Esophagus muscularis mucosa (tissue), 4 donors: ENCODE data around the gene FBXL4. TPM values are rescaled to one million over a fixed set of nuclear protein-coding genes. Genes with fewer than 3 reads are reported as not detected.

Experiments
- DNase-seq: peaks from one replicate; pipeline ENCODE4 v3.0.0-alpha.2; 2017; ENCODE audit errors: extremely low spot score
- H3K27ac ChIP-seq, 4 donors: fragments of 200-600 bp; sonication (generic); replicated peaks in 1 of 4; 1 replicate in 3 of 4; 2 replicates in 1 of 4; pipeline ENCODE4 v1.5.1; 2016 to 2019; ENCODE audit warnings: mild to moderate bottlenecking in 1 of 4
- H3K27me3 ChIP-seq, 4 donors: fragments of 200-600 bp; sonication (generic); one replicate each; pipeline versions ENCODE4 v1.5.1 to v1.6.0; 2016 to 2019
- H3K36me3 ChIP-seq, 4 donors: fragments of 200-600 bp; sonication (generic); one replicate each; pipeline ENCODE4 v1.5.1; 2016 to 2019
- H3K4me1 ChIP-seq, 4 donors: fragments of 200-600 bp; sonication (generic); one replicate each; pipeline ENCODE4 v1.5.1; 2016 to 2019
- H3K4me3 ChIP-seq, 4 donors: fragments of 200-600 bp; sonication (generic); 1 replicate in 2 of 4; 2 replicates in 2 of 4; pipeline ENCODE4 v1.5.1; 2016 to 2019; ENCODE audit warnings: mild to moderate bottlenecking in 4 of 4, moderate library complexity in 1 of 4
- H3K9me3 ChIP-seq, 4 donors: fragments of 200-600 bp; sonication (generic); 1 replicate in 3 of 4; 2 replicates in 1 of 4; pipeline ENCODE4 v1.5.1; 2016 to 2019
- CTCF ChIP-seq, 3 experiments: fragments of 200-600 bp in 2 of 3; fragments of 450-650 bp in 1 of 3; sonication (generic) in 2 of 3; IDR thresholded peaks; one replicate each; pipeline ENCODE4 v1.5.1; 2017 to 2019; ENCODE audit warnings: antibody characterized with exemption in 3 of 3, mild to moderate bottlenecking in 2 of 3, moderate library complexity in 1 of 3
- EP300 ChIP-seq: sonication (generic); formaldehyde crosslinking; IDR thresholded peaks from one replicate; pipeline ENCODE4 v1.6.1; 2017; ENCODE audit warnings: antibody characterized with exemption
- POLR2A ChIP-seq: fragments of 450-650 bp; IDR thresholded peaks from one replicate; pipeline ENCODE4 v1.6.1; 2017; ENCODE audit warnings: antibody characterized with exemption, moderate library complexity, mild to moderate bottlenecking, low read depth
- POLR2AphosphoS5 ChIP-seq, 2 donors: sonication (generic); formaldehyde crosslinking; IDR thresholded peaks; one replicate each; pipeline ENCODE4 v1.6.1; 2017; ENCODE audit warnings: antibody characterized with exemption in 2 of 2
- WGBS: methylation state at CpG from one replicate; pipeline ENCODE4 v1.1.5; 2018; 5-methylcytosine and 5-hydroxymethylcytosine counted together
- intact Hi-C: fragments of 100-400 bp; cut with DNase I; formaldehyde crosslinking; loops from one replicate; pipeline ENCODE4 v1.15.1; 2023
- total RNA-seq, 4 donors: library from RNA; depleted of rRNA; stranded (reverse); fragments of >200 nt; gene quantifications; one replicate each; pipeline versions ENCODE4 v1.1.0 to v1.2.1, GENCODE V29; 2016

Gene FBXL4
- total RNA-seq, 4 donors from 2014 or later, result 11.8 to 17.8 (median 15.6) TPM

- TF ChIP-seq POLR2AphosphoS5 (IDR thresholded peaks at IDR 0.05), result no peak
- no peak for TF ChIP-seq EP300
- TF ChIP-seq POLR2A, result no peak
- no peak for TF ChIP-seq CTCF (IDR thresholded peaks at IDR 0.05)
- 55% methylated on average over 3 of the region's 5 CpGs for WGBS
- no peak overlapping the region for H3K27ac ChIP-seq
- no peak for DNase-seq
- peaks cover 22 to 41% (median 34%) of the 10 kb centered on the region in 4 donors for H3K4me1 ChIP-seq
- peaks cover 7 to 100% (median 92%) of the 10 kb centered on the region in 4 donors for H3K27me3 ChIP-seq
- no peaks in the 10 kb centered on the region for H3K9me3 ChIP-seq
- H3K36me3 ChIP-seq, result no peaks in the 10 kb centered on the region
- H3K4me3 ChIP-seq, result no peak overlapping the region
- intact Hi-C loops, result no loop called here
These were observed 107.9 kb downstream of the FBXL4 start for GRCh38 chr6:98839781-98840361.

DNA sequence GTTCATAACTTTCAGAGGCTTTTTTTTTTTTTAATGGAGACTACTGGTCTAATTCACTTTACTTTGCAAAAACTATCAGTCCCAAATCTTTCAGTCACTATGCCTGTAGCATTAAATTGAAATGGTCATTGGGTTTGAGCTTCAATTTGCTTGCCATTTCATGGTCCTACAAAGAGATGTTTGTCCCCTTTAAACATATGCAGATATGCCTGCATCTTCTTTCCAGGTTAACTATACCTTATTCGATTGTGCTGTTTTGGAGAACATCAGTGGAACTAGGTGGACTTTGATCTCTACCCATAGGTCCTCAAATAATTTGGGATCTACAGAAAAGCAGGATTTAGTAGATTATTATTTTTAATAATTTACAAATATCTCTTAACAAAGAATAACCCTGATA, 108.8 kb downstream of the FBXL4 start:
- Histone ChIP-seq H3K27me3 (peaks cover 3 to 100% (median 87%) of the 10 kb centered on the region in 4 donors), H3K4me3 (no peak overlapping the region)
- 32% methylated on average over 1 of the region's 1 CpG for WGBS

GRCh38 chr6:98838032-98838431, 109.7 kb downstream of the FBXL4 start:
- H3K4me1 ChIP-seq, result peaks cover 28 to 41% (median 36%) of the 10 kb centered on the region in 4 donors
- peaks cover 3 to 97% (median 84%) of the 10 kb centered on the region in 4 donors for H3K27me3 ChIP-seq
- TF ChIP-seq EP300 (no peak), CTCF (IDR thresholded peaks at IDR 0.05) (no peak), POLR2AphosphoS5 (IDR thresholded peaks at IDR 0.05) (no peak), POLR2A (no peak)
- no peaks in the 10 kb centered on the region for H3K9me3 ChIP-seq
- H3K4me3 ChIP-seq, result no peak overlapping the region
- no peaks in the 10 kb centered on the region for H3K36me3 ChIP-seq
- 32% methylated on average over 4 of the region's 4 CpGs for WGBS
- intact Hi-C loops, result no loop called here
- DNase-seq, result no peak
- no peak overlapping the region for H3K27ac ChIP-seq

More for the DNA sequence above, 108.8 kb downstream of the FBXL4 start:
- Histone ChIP-seq H3K27ac (no peak overlapping the region), H3K4me1 (peaks cover 21 to 41% (median 34%) of the 10 kb centered on the region in 4 donors), H3K9me3 (no peaks in the 10 kb centered on the region), H3K36me3 (no peaks in the 10 kb centered on the region)
- intact Hi-C loops, result no loop called here
- TF ChIP-seq POLR2AphosphoS5 (IDR thresholded peaks at IDR 0.05), result no peak
- TF ChIP-seq EP300, result no peak
- no peak for TF ChIP-seq CTCF (IDR thresholded peaks at IDR 0.05)
- no peak for DNase-seq

GRCh38 chr6:98836962-98837944, 110.5 kb downstream of the FBXL4 start:
- DNase-seq, result no peak
- Histone ChIP-seq H3K36me3 (no peaks in the 10 kb centered on the region), H3K27me3 (peaks cover 3 to 97% (median 84%) of the 10 kb centered on the region in 4 donors), H3K4me1 (peaks cover 36 to 43% (median 40%) of the 10 kb centered on the region in 4 donors), H3K27ac (no peak overlapping the region), H3K9me3 (no peaks in the 10 kb centered on the region), H3K4me3 (no peak overlapping the region)
- TF ChIP-seq POLR2A (no peak), EP300 (no peak), CTCF (IDR thresholded peaks at IDR 0.05) (no peak), POLR2AphosphoS5 (IDR thresholded peaks at IDR 0.05) (no peak)
- 29% methylated on average over 9 of the region's 9 CpGs for WGBS
- intact Hi-C loops, result no loop called here
